H9 (cell line): Measurements from ENCODE around the gene ALMS1. TPM values are rescaled to one million over a fixed set of nuclear protein-coding genes. Genes with fewer than 3 reads are reported as not detected.
"Not testable (repeated sequence)": the region's sequence is repeated elsewhere in the genome, so short reads cannot be mapped to it uniquely, and the experiment has no call there.

Experiments used
- DNase-seq: peaks from one replicate; pipeline ENCODE4 v3.0.0-alpha.2; 2017
- H2AFZ ChIP-seq: one replicate; pipeline ENCODE4 v1.6.1; 2013; ENCODE audit warnings: mild to moderate bottlenecking, low read length, control low read depth, moderate library complexity
- H2AK5ac ChIP-seq: 2 replicates; pipeline ENCODE4 v1.6.1; 2013; ENCODE audit warnings: low read length, control low read depth, mixed read lengths; ENCODE audit not compliant: insufficient read length
- H2BK120ac ChIP-seq: one replicate; pipeline ENCODE4 v1.6.1; 2013; ENCODE audit warnings: low read depth, mild to moderate bottlenecking, low read length, control low read depth, inconsistent platforms; ENCODE audit not compliant: poor library complexity, severe bottlenecking
- H2BK12ac ChIP-seq: 2 replicates; pipeline ENCODE4 v1.6.1; 2013; ENCODE audit warnings: low read length, control low read depth, mixed read lengths, low read depth; ENCODE audit not compliant: insufficient read length
- H2BK15ac ChIP-seq: 2 replicates; pipeline ENCODE4 v1.6.1; 2013; ENCODE audit warnings: low read depth, low read length, control low read depth
- H2BK20ac ChIP-seq: one replicate; pipeline ENCODE4 v1.6.1; 2013; ENCODE audit warnings: low read depth, mild to moderate bottlenecking, low read length, control low read depth, inconsistent platforms; ENCODE audit not compliant: poor library complexity, severe bottlenecking
- H2BK5ac ChIP-seq: 2 replicates; pipeline ENCODE4 v1.6.1; 2013; ENCODE audit warnings: low read length, control low read depth, mixed read lengths; ENCODE audit not compliant: insufficient read length
- H3K14ac ChIP-seq: 2 replicates; pipeline ENCODE4 v1.6.1; 2013; ENCODE audit warnings: low read length, control low read depth; ENCODE audit not compliant: insufficient read depth
- H3K18ac ChIP-seq: 2 replicates; pipeline ENCODE4 v1.6.1; 2013; ENCODE audit warnings: low read depth, mild to moderate bottlenecking, mixed read lengths, low read length, control low read depth; ENCODE audit not compliant: insufficient read length
- H3K23ac ChIP-seq: 2 replicates; pipeline ENCODE4 v1.6.1; 2013; ENCODE audit warnings: low read length, control low read depth, mixed read lengths, low read depth; ENCODE audit not compliant: insufficient read length
- H3K23me2 ChIP-seq: 2 replicates; pipeline ENCODE4 v1.6.1; 2013; ENCODE audit warnings: low read depth, mild to moderate bottlenecking, mixed read lengths, low read length, control low read depth; ENCODE audit not compliant: insufficient read length, poor library complexity, severe bottlenecking
- H3K27ac ChIP-seq: 2 replicates; pipeline ENCODE4 v1.5.1; 2013; ENCODE audit warnings: low read length, control low read depth, mixed read lengths, low read depth; ENCODE audit not compliant: insufficient read length
- H3K27me3 ChIP-seq: 2 replicates; pipeline ENCODE4 v1.6.1; 2013; ENCODE audit warnings: low read length, control low read depth, inconsistent platforms; ENCODE audit not compliant: insufficient read depth
- H3K4ac ChIP-seq: 2 replicates; pipeline ENCODE4 v1.6.1; 2013; ENCODE audit warnings: low read depth, mild to moderate bottlenecking, control low read depth, inconsistent platforms, low read length, moderate library complexity
- H3K4me1 ChIP-seq: 2 replicates; pipeline ENCODE4 v1.6.1; 2013; ENCODE audit warnings: low read length, control low read depth, inconsistent platforms; ENCODE audit not compliant: insufficient read depth
- H3K4me2 ChIP-seq: 2 replicates; pipeline ENCODE4 v1.6.1; 2013; ENCODE audit warnings: low read length, control low read depth, mixed read lengths; ENCODE audit not compliant: insufficient read length, insufficient read depth
- H3K56ac ChIP-seq: 2 replicates; pipeline ENCODE4 v1.6.1; 2013; ENCODE audit warnings: low read depth, mild to moderate bottlenecking, mixed read lengths, low read length, control low read depth; ENCODE audit not compliant: insufficient read length
- H3K79me1 ChIP-seq: 2 replicates; pipeline ENCODE4 v1.6.1; 2013; ENCODE audit warnings: low read depth, mild to moderate bottlenecking, moderate library complexity, low read length, control low read depth, inconsistent platforms; ENCODE audit not compliant: insufficient read depth, poor library complexity, severe bottlenecking
- H3K79me2 ChIP-seq: 2 replicates; pipeline ENCODE4 v1.6.1; 2013; ENCODE audit warnings: low read length, control low read depth, inconsistent platforms; ENCODE audit not compliant: insufficient read depth
- H3K9ac ChIP-seq: 2 replicates; pipeline ENCODE4 v1.6.1; 2013; ENCODE audit warnings: low read length, control low read depth, mixed read lengths; ENCODE audit not compliant: insufficient read length; ENCODE audit errors: extremely low read depth
- H3K9me3 ChIP-seq: one replicate; pipeline ENCODE4 v1.6.1; 2013; ENCODE audit warnings: low read depth, low read length, inconsistent platforms; ENCODE audit not compliant: control insufficient read depth
- H3T11ph ChIP-seq: one replicate; pipeline ENCODE4 v1.6.1; 2013; ENCODE audit warnings: mild to moderate bottlenecking, low read length, control low read depth, inconsistent platforms
- H4K20me1 ChIP-seq: one replicate; pipeline ENCODE4 v1.6.1; 2013; ENCODE audit not compliant: control insufficient read depth, insufficient read length, insufficient read depth
- H4K5ac ChIP-seq: 2 replicates; pipeline ENCODE4 v1.6.1; 2013; ENCODE audit warnings: low read depth, mild to moderate bottlenecking, mixed read lengths, low read length, control low read depth; ENCODE audit not compliant: insufficient read length
- H4K8ac ChIP-seq: replicated peaks from 2 replicates; pipeline ENCODE4 v1.6.1; 2013; ENCODE audit warnings: low read length, control low read depth, mixed read lengths, low read depth; ENCODE audit not compliant: insufficient read length
- H4K91ac ChIP-seq: 2 replicates; pipeline ENCODE4 v1.6.1; 2013; ENCODE audit warnings: low read depth, mild to moderate bottlenecking, moderate library complexity, mixed read lengths, low read length, control low read depth; ENCODE audit not compliant: insufficient read length
- H3K27ac Mint-ChIP-seq, 3 experiments: 2 replicates in 2 of 3; 3 replicates in 1 of 3; pipeline ENCODE4 v1.8.0; 2020 to 2021; ENCODE audit warnings: mixed read lengths in 3 of 3, mild to moderate bottlenecking in 1 of 3, moderate library complexity in 1 of 3
- H3K27me3 Mint-ChIP-seq: 2 replicates; pipeline ENCODE4 v1.8.0; 2021; ENCODE audit warnings: low read depth, mild to moderate bottlenecking, moderate library complexity, mixed read lengths
- H3K36me3 Mint-ChIP-seq, 3 experiments: 2 replicates in 2 of 3; 3 replicates in 1 of 3; pipeline ENCODE4 v1.8.0; 2020 to 2021; ENCODE audit warnings: low read depth in 3 of 3, mixed read lengths in 3 of 3; ENCODE audit not compliant: insufficient read depth in 1 of 3
- H3K4me1 Mint-ChIP-seq, 2 experiments: 2 replicates each; pipeline ENCODE4 v1.8.0; 2020; ENCODE audit warnings: mixed read lengths in 2 of 2
- H3K4me3 Mint-ChIP-seq, 2 experiments: 2 replicates in 1 of 2; 3 replicates in 1 of 2; pipeline ENCODE4 v1.8.0; 2020 to 2021; ENCODE audit warnings: mild to moderate bottlenecking in 2 of 2, mixed read lengths in 2 of 2, moderate library complexity in 1 of 2
- H3K9me3 Mint-ChIP-seq, 2 experiments: 2 replicates in 1 of 2; 3 replicates in 1 of 2; pipeline ENCODE4 v1.8.0; 2020; ENCODE audit warnings: mild to moderate bottlenecking in 2 of 2, mixed read lengths in 2 of 2, moderate library complexity in 1 of 2
- CTCF ChIP-seq: fragments of 200-600 bp; sonication (generic); conservative IDR thresholded peaks from 3 replicates; pipeline ENCODE4 v1.8.0; 2021; ENCODE audit warnings: antibody characterized with exemption, mild to moderate bottlenecking
- WGBS: extraction: QIAGEN DNeasy Blood & Tissue Kit; methylation state at CpG from one replicate; pipeline ENCODE4 v1.1.7; 2013; ENCODE audit warnings: missing lambda C conversion rate, low lambda C conversion rate, mixed read lengths; ENCODE audit not compliant: insufficient read length; ENCODE audit errors: extremely low coverage; 5-methylcytosine and 5-hydroxymethylcytosine counted together
- total RNA-seq: library from RNA; stranded (reverse); gene quantifications from 2 replicates; pipeline ENCODE4 v1.2.1, GENCODE V29; 2021

The ALMS1 gene
- total RNA-seq, 1 experiment from 2014 or later, result 36.2 TPM

- H3K4me1 Mint-ChIP-seq, H3K27me3 ChIP-seq, H2BK5ac ChIP-seq, H2BK20ac ChIP-seq, H3K27me3 Mint-ChIP-seq, H3K4me3 Mint-ChIP-seq, H3K9me3 ChIP-seq, H3K79me2 ChIP-seq, H4K8ac ChIP-seq, H3K9ac ChIP-seq, H3K23me2 ChIP-seq, H3K27ac ChIP-seq, H2AFZ ChIP-seq, DNase-seq, H3K4me2 ChIP-seq, H3K79me1 ChIP-seq, H4K20me1 ChIP-seq, H3K4me1 ChIP-seq, H3K23ac ChIP-seq, H2BK12ac ChIP-seq, H3K27ac Mint-ChIP-seq, H3K4ac ChIP-seq, H2BK120ac ChIP-seq, H3K56ac ChIP-seq, H3K14ac ChIP-seq, H2BK15ac ChIP-seq, H2AK5ac ChIP-seq, H3T11ph ChIP-seq, H3K18ac ChIP-seq, H4K5ac ChIP-seq, H4K91ac ChIP-seq: not testable (repeated sequence)
- H3K9me3 Mint-ChIP-seq, result peaks cover 16 to 32% of the 10 kb centered on the region in 2 experiments; a peak in 4 of 5 replicates
- H3K36me3 Mint-ChIP-seq, result peaks cover 12 to 49% (median 40%) of the 10 kb centered on the region in 3 experiments
- WGBS, result no CpG with 5 or more reads among the region's 5 CpGs
- peak; percentile 12; the same call in 1 of the 3 replicates for TF ChIP-seq CTCF
These were observed 124.8 kb downstream of the ALMS1 start for GRCh38 chr2:73510470-73510869.
